Parathyroid adenoma (tissue), 2 donors: ENCODE results near the gene UFSP2.

Experiments
- H2AFZ ChIP-seq: fragments of 300-600 bp; sonication (generic); one replicate; pipeline ENCODE4 v1.7.0; 2017; ENCODE audit warnings: antibody characterized with exemption, mild to moderate bottlenecking
- H3K27ac ChIP-seq: fragments of 300-600 bp; sonication (generic); one replicate; pipeline ENCODE4 v1.7.0; 2017
- H3K27me3 ChIP-seq: fragments of 300-600 bp; sonication (generic); one replicate; pipeline ENCODE4 v1.7.0; 2017; ENCODE audit warnings: low read length; ENCODE audit not compliant: control insufficient read depth, insufficient read depth
- H3K36me3 ChIP-seq: fragments of 300-600 bp; sonication (generic); one replicate; pipeline ENCODE4 v1.7.0; 2017; ENCODE audit warnings: low read length; ENCODE audit not compliant: control insufficient read depth, insufficient read depth
- H3K4me1 ChIP-seq: fragments of 300-600 bp; sonication (generic); one replicate; pipeline ENCODE4 v1.7.0; 2017; ENCODE audit warnings: control low read depth
- H3K4me2 ChIP-seq: fragments of 300-600 bp; sonication (generic); one replicate; pipeline ENCODE4 v1.7.0; 2017; ENCODE audit warnings: low read length
- H3K4me3 ChIP-seq: fragments of 300-600 bp; sonication (generic); one replicate; pipeline ENCODE4 v1.7.0; 2017; ENCODE audit warnings: low read depth, low read length
- H3K79me2 ChIP-seq: fragments of 300-600 bp; sonication (generic); one replicate; pipeline ENCODE4 v1.7.0; 2017; ENCODE audit warnings: control low read depth
- H3K9ac ChIP-seq: fragments of 300-600 bp; sonication (generic); one replicate; pipeline ENCODE4 v1.7.0; 2017; ENCODE audit warnings: mild to moderate bottlenecking
- H3K9me3 ChIP-seq: fragments of 300-600 bp; sonication (generic); one replicate; pipeline ENCODE4 v1.7.0; 2017; ENCODE audit warnings: low read length; ENCODE audit not compliant: control insufficient read depth
- CTCF ChIP-seq: fragments of 300-600 bp; sonication (generic); IDR thresholded peaks from one replicate; pipeline ENCODE4 v1.7.0; 2017; ENCODE audit warnings: antibody characterized with exemption, mild to moderate bottlenecking
- donor health status: primary hyperparathyroidism.

The UFSP2 gene

GRCh38 chr4:185357733-185358440 lies 67.9 kb downstream of the UFSP2 start:
- H3K36me3 ChIP-seq, result no peaks in the 10 kb centered on the region
- H3K27ac ChIP-seq, result no peak overlapping the region
- no peak for TF ChIP-seq CTCF
- H3K9me3 ChIP-seq, result no peaks in the 10 kb centered on the region
- no peak overlapping the region for H3K4me2 ChIP-seq
- H3K79me2 ChIP-seq, result no peaks in the 10 kb centered on the region
- no peak overlapping the region for H3K9ac ChIP-seq
- no peak overlapping the region for H3K4me3 ChIP-seq
- H3K4me1 ChIP-seq, result no peaks in the 10 kb centered on the region
- no peak overlapping the region for H2AFZ ChIP-seq
- no peaks in the 10 kb centered on the region for H3K27me3 ChIP-seq

- no peak overlapping the region for H3K27ac ChIP-seq
Observed at GRCh38 chr4:185357211-185357610, 68.6 kb downstream of the UFSP2 start.

GRCh38 chr4:185352741-185353140 lies 73.0 kb downstream of the UFSP2 start:
- no peaks in the 10 kb centered on the region for H3K27me3 ChIP-seq
- H2AFZ ChIP-seq, result no peak overlapping the region
- TF ChIP-seq CTCF, result no peak
- no peak overlapping the region for H3K9ac ChIP-seq
- no peaks in the 10 kb centered on the region for H3K36me3 ChIP-seq
- no peaks in the 10 kb centered on the region for H3K4me1 ChIP-seq
- H3K9me3 ChIP-seq, result no peaks in the 10 kb centered on the region
- H3K4me3 ChIP-seq, result no peak overlapping the region
- no peak overlapping the region for H3K27ac ChIP-seq
- no peaks in the 10 kb centered on the region for H3K79me2 ChIP-seq
- no peak overlapping the region for H3K4me2 ChIP-seq

More at GRCh38 chr4:185357211-185357610, 68.6 kb downstream of the UFSP2 start:
- Histone ChIP-seq H3K4me3 (no peak overlapping the region), H3K79me2 (no peaks in the 10 kb centered on the region), H3K9me3 (no peaks in the 10 kb centered on the region), H3K36me3 (no peaks in the 10 kb centered on the region), H3K4me2 (no peak overlapping the region), H3K4me1 (no peaks in the 10 kb centered on the region), H3K27me3 (no peaks in the 10 kb centered on the region), H3K9ac (no peak overlapping the region), H2AFZ (no peak overlapping the region)
- no peak for TF ChIP-seq CTCF

- H3K9ac ChIP-seq, result no peak overlapping the region
- H3K4me3 ChIP-seq, result no peak overlapping the region
- H3K9me3 ChIP-seq, result no peaks in the 10 kb centered on the region
- TF ChIP-seq CTCF, result no peak
- no peaks in the 10 kb centered on the region for H3K27me3 ChIP-seq
- no peak overlapping the region for H2AFZ ChIP-seq
- H3K36me3 ChIP-seq, result no peaks in the 10 kb centered on the region
- no peak overlapping the region for H3K4me2 ChIP-seq
- no peaks in the 10 kb centered on the region for H3K79me2 ChIP-seq
- no peaks in the 10 kb centered on the region for H3K4me1 ChIP-seq
- H3K27ac ChIP-seq, result no peak overlapping the region
Observed at GRCh38 chr4:185352202-185352601, 73.6 kb downstream of the UFSP2 start.

- Histone ChIP-seq H3K36me3 (no peaks in the 10 kb centered on the region), H3K9me3 (no peaks in the 10 kb centered on the region)
Observed at GRCh38 chr4:185351691-185352090, 74.1 kb downstream of the UFSP2 start.

More at GRCh38 chr4:185351691-185352090, 74.1 kb downstream of the UFSP2 start:
- H2AFZ ChIP-seq, result no peak overlapping the region
- TF ChIP-seq CTCF, result no peak
- H3K4me1 ChIP-seq, result no peaks in the 10 kb centered on the region
- no peak overlapping the region for H3K27ac ChIP-seq
- H3K4me3 ChIP-seq, result no peak overlapping the region
- H3K79me2 ChIP-seq, result no peaks in the 10 kb centered on the region
- no peak overlapping the region for H3K4me2 ChIP-seq
- H3K9ac ChIP-seq, result no peak overlapping the region
- no peaks in the 10 kb centered on the region for H3K27me3 ChIP-seq
